SKM-1 treated with dmso at 0.1 percent for 144 hours (cell line): Measurements from ENCODE around the gene KIF6.
"Not testable (repeated sequence)": the region's sequence is repeated elsewhere in the genome, so short reads cannot be mapped to it uniquely, and the experiment has no call there.

Experiments used
- DNase-seq: peaks from one replicate; lab custom pipeline; 2025; ENCODE audit not compliant: unreplicated experiment; lab: John Stamatoyannopoulos, UW

The KIF6 gene

GRCh38 chr6:39724787-39725631, at the start of gene KIF6:
Gene KIF6, minus strand, starts transcription at chr6:39725408. Its CDS starts 98 bp downstream, at chr6:39725310.
- DNase-seq, result peak; percentile 87

DNA sequence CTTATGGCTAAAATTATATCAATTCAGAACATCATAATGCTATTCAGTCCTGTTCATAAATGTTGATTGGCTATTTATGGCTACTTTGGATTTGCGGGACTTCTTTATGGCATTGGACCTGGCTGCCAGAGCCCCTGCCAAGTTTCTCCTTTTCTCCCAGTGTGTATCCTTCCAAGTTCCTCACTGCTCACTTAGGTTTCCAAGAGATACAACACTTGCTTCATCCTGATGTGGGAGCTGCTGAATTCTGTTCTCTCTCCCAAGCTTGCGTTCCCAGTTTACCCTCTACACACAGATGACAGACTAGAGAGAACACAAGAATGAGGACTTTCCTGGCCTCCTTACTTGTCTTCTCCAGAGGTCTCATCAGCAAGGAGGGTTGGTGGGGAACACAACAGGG, 48.6 kb upstream of the KIF6 start:
- DNase-seq, result no peak

DNA sequence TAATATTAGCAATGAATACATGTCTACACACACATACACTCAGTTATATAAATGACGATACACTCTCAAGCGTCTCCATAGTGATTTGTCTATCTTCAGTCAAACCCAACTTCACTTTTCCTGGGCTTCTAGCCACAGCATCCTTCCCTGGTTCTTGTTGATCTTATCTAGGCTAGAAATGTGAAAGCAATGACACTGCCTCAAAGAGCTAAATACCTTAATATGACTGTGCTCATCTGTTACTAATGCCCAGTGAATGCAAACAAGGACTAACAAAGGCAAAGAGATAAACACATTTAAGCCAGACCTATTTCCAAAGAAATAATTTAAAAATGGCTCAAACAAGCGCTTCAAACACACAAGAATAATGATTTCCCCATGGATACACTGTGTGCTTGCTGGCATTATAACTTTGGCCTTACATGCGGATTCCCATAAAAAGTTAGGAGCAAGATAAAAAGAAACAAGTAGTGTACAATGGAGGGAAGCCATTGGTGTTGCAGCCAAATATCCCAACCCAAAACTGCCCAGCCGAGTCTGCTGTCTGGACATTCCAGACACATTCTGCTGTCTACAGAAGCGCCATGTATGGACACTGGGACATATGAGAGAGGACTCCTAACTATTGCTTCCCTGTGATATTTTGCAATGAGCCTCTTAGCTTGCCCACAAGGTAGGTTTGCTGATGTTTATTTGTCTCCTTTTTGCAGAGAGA, 47.5 kb upstream of the KIF6 start:
- no peak for DNase-seq

DNA sequence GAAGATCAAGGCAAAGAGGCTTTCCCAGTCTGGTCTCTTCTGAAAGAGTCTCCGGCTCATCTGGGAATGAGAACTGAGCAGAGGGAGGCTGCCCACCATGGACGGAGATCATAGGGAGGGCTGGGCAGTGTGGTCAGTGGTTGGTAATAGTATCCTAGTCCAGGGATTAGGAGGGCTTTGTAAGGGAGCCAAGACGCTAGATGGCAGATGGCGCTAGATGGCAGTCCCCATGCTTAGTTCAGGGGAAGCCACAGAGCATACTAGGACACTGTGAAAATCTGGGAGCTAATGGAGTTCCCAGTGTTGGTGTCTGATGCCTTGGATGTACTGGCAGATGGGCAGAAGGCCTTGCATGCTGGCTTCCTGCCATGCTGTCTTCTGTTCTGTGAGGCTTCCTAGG, 45.2 kb upstream of the KIF6 start:
- no peak for DNase-seq

- no peak for DNase-seq
Measured at GRCh38 chr6:39769012-39769411, 43.8 kb upstream of the KIF6 start.

GRCh38 chr6:39765508-39766065, 40.4 kb upstream of the KIF6 start:
- no peak for DNase-seq

DNA sequence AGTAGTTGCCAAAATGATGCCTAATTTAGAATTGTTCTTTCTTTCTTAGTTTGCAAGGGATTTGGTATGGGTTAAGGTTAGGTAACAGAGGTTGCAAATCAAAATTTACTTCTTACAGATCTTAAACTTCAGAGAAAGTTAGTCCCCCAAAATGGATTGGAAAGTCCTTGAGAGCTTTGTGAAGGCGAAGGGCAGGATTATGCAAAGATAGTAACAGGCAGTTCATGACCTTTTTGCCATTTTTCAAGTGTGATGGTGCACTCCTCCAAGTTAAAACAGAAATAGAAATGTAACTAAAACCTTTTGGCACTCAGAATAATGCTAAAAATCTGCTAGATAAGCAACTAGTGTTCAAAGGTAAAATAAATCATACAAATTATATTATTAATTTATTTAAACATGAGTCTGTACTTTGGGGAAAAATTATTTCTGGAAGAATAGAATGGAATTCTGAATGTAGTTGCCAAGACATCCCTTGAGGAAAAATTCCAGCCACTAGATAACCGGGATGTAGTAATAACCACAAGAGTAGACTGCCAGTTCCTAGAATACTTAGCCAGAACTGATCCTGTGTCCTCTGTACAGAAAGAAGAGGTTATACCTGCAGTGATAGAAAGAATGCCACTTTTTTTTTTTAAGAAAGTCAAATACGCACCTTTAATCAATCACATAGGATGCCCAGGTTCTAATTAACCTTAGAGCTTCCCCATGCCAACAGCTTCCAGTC, 35.2 kb upstream of the KIF6 start:
- no peak for DNase-seq

GRCh38 chr6:39758905-39759605, 33.8 kb upstream of the KIF6 start:
- DNase-seq, result no peak

GRCh38 chr6:39756582-39756981, 31.4 kb upstream of the KIF6 start:
- DNase-seq, result no peak

DNA sequence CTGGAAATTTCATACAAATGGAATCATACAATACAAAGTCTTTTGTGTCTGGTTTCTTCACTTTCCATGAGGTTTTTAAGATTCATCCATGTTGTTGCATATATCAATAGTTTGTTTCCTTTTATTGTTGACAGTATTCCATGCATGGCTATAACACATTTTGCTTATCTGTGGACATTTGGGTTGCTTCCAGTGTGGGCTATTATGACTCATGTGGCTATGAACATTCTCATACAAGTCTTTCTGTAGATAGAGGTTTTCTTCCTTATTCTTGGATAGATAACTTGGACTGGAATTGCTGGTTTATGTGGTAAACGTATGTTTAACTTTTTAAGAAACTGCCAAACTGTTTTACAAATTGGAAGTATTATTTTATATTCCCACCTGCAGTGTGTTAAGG, 30.0 kb upstream of the KIF6 start:
- no peak for DNase-seq

GRCh38 chr6:39754514-39755115, 29.4 kb upstream of the KIF6 start:
- DNase-seq, result no peak

DNA sequence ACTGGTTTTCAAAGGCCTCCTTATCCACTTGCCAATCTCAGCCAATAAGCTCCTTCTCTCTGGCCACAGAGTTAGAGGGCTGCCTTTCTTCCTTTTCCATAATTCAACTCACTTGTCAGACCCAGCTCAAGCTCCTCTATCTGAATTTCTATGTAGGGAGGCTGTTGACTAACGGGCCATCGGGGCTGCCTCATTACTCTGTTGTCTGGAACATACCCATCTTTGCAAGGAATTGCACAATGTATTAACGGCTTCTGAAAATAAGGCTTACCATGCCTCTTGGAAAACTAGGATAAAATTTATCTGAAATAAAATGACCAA, 28.5 kb upstream of the KIF6 start:
- DNase-seq, result no peak

DNA sequence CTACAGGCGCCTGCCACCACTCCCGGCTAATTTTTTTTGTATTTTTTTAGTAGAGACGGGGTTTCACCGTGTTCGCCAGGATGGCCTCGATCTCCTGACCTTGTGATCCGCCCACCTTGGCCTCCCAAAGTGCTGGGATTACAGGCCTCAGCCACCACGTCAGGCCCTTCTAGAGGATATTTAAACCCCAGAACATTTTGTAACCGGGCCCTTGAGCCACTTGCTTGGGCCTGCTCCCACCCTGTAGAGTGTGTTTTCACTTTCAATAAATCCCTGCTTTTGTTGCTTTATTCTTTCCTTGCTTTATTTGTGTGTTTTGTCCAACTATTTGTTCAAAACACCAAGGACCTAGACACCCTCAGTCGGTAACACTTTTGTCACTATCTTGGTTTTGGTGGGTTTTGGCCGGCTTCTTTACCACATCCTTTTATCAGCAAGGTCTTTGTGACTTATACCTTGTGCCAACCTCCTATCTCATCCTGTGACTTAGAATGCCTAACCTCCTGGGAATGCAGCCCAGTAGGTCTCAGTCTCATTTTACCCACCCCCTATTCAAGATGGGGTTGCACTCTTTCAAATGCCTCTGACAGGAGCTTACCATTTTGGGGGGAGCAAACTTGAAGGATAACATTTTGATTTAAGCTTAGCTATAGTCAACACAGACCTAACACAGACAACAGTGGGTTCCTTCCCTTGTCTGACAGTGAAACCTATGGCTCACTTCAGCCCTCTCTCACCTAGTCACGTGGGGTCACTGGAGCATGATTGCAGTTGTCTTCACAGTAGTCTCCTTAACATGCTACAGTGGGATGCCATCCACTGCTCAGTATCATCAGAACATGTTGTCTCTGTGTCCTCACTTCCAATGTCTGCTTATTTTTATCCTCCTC, 27.9 kb upstream of the KIF6 start:
- DNase-seq, result no peak

GRCh38 chr6:39746795-39747194, 21.6 kb upstream of the KIF6 start:
- no peak for DNase-seq

- DNase-seq, result no peak
Measured at GRCh38 chr6:39733704-39734103, 8.5 kb upstream of the KIF6 start.

DNA sequence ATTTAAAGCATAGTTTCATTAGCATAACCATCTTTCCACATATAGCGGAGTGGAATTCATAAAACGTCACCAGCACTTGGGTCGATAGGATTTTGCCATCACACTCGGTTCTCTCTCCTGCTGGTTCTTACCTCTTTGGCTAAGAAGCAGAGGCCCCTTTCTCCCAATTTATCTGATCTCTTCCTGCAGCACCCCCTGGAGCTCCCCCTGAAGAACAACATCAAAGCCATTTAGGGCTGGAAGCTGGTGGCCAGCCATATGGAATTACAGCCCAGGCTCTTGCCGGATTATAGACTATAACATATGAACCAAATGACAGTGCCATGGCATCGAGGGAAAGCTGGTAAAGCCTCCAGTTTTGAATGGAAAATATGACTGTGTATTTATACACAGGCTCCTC, 6.4 kb upstream of the KIF6 start:
- no peak for DNase-seq

DNA sequence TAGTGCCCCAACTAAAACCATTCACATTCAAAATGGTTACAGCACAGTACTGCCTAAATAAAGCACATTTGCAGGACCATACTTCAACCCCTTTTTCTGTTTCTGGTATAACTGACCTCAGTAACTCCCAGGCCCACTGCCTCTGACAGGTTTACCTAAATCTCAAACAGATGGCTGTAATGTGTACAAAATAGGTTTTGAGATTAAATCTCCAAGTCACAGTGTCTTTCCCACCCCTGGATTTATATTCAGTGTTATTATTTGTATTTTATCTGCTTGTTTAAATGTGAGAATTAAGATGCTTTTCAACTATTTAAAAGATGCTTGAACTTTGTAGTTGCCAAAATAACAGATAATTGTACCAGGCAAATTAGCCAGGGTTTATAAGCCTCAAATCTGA, 4.7 kb upstream of the KIF6 start:
- no peak for DNase-seq

GRCh38 chr6:39725632-39725997, 407 bp upstream of the KIF6 start:
- DNase-seq, result no peak

DNA sequence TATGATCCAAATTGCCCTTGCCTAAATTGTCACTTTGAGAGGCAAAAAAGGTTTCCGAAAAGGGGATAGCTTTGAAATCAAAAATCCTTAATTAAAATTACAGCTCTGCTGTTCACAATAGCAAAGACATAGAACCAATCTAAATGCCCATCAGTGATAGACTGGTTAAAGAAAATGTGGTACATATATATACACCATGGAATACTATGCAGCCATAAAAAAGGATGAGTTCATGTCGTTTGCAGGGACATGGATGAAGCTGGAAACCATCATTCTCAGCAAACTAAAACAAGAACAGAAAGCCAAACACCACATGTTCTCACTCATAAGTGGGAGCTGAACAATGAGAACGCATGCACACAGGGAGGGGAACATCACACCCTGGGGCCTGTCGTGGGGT, 1.9 kb downstream of the KIF6 start:
- not testable (repeated sequence) for DNase-seq

DNA sequence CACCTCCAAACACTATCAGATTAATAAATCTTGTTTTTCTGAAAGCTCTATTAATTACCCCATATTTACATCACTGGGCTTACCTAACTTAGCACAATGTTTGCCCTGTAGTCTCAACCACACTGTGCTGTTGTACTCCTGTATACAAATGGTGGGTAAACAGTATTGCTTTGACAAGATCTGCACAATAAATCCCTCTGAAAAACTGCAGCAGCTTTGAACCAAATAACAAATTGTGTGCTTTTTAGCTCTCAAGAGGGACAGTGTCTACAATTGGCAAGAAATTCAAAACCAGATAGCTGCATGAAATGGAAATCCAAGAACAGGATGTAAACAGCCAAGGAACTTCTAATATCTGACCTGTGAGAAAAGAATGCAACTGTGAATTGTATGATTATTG, 10.4 kb downstream of the KIF6 start:
- DNase-seq, result no peak
